Stimulated activated CD8-positive, alpha-beta memory T cell treated with anti-CD3 and anti-CD28 coated beads, Interleukin-12 subunit alpha, Interleukin-12 subunit beta, amount 100 ng/mL, for 4 hours (primary cell): ENCODE measurements around the gene RBM39.
A peak's percentile ranks its signal among the peaks of the same experiment; 100 is the strongest.

Experiments used
- DNase-seq: peaks from one replicate; pipeline ENCODE4 v3.0.0-alpha.2; 2020; ENCODE audit warnings: low read depth

The RBM39 gene

GRCh38 chr20:35674921-35675320 lies 67.1 kb downstream of the RBM39 start:
- DNase-seq, result no peak

DNA sequence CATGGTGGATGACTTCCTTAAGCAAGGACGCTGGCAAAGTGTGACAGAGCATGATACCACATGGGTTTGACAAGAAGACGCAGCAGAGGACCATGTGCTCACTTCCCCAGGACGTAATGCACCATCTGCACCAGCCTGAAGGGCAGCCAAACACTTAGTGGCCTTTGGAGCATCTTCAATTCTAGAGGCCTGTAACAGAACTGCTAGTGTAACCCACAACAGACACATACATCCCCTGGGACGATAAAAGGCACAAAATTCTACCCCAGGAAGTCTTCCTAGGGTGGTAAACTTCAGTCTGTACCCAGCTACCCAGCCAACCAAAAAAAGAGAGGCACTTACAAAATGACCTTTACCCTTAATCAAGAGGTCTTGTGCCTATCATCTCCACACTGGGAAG lies 68.2 kb downstream of the RBM39 start:
- DNase-seq, result no peak

DNA sequence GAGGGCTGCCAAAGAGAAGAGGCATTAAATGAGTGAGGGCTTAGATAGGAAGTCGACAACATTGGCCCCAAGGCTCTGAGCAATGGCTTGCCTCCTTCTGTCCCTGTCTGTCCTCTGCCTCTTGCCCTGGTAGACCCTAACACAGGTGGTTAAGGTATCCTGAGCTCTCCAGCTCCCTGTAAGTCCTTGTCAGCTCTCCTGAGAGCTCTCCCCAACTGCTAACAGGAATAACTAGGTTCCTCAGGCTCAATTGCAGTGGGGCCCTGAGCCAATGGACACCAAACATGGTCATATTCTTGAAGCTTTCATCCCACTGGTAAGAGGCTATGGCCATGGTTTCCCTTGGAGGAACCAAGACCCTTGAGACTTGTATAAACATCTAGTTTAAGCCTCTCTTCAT lies 72.4 kb downstream of the RBM39 start:
- no peak for DNase-seq

- no peak for DNase-seq
Observed at GRCh38 chr20:35669221-35669620, 72.8 kb downstream of the RBM39 start.

DNA sequence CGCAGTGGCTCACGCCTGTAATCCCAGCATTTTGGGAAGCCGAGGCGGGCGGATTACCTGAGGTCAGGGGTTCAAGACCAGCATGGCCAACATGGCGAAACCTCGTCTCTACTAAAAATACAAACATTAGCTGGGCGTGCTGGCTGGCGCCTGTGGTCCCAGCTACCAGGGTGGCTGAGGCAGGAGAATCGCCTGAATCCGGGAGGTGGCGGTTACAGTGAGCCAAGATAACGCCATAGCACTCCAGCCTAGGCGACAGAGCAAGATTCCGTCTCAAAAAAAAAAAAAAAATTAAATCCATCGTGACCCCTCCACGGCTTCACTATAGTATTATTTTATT lies 76.1 kb downstream of the RBM39 start:
- no peak for DNase-seq

DNA sequence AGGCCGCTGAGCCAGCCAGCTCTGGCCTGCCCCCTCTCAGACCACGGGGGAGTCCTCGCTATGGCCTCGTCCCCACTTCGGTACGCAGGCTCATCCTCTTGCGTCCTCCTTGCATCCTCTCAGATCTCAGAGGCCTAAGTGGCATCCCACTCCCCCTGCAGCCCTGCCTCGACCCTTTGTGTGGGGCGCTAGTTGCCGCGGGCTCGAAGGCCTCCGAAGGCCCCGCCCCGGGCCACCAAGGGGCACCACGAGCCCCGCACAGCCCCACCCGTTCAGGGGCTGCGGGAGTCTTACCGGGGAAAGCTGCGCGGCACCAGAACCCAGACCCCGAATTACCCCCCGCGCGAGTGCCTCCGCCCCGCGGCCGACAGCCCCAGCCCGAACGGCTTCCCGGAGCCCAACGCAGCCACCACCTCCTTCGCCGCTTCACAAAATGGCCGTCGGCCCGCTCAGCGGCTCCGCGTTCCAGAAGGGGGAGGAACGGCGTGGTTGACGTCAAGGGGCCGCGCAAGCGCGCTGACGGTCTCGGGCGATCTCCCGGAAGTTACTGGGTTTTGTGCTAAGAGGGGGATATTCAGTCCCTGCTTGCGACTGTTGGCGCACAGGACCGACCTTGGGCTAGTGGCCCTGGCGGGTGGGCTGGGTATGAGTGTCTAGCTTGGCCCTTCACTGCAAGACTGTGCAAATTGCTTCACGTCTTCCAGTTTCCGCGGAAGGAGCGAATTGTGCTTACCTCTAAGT lies 77.4 kb downstream of the RBM39 start, which contains the start of the genes CPNE1 and RBM12:
CPNE1 (minus strand) TSS at position 435 of the 741 bp plus-strand sequence. CDS start 31,977 bp downstream, outside the sequence.
RBM12 (minus strand) TSS at position 435 of the 741 bp plus-strand sequence. CDS start 9,578 bp downstream, outside the sequence.
- peak; percentile 89 for DNase-seq

DNA sequence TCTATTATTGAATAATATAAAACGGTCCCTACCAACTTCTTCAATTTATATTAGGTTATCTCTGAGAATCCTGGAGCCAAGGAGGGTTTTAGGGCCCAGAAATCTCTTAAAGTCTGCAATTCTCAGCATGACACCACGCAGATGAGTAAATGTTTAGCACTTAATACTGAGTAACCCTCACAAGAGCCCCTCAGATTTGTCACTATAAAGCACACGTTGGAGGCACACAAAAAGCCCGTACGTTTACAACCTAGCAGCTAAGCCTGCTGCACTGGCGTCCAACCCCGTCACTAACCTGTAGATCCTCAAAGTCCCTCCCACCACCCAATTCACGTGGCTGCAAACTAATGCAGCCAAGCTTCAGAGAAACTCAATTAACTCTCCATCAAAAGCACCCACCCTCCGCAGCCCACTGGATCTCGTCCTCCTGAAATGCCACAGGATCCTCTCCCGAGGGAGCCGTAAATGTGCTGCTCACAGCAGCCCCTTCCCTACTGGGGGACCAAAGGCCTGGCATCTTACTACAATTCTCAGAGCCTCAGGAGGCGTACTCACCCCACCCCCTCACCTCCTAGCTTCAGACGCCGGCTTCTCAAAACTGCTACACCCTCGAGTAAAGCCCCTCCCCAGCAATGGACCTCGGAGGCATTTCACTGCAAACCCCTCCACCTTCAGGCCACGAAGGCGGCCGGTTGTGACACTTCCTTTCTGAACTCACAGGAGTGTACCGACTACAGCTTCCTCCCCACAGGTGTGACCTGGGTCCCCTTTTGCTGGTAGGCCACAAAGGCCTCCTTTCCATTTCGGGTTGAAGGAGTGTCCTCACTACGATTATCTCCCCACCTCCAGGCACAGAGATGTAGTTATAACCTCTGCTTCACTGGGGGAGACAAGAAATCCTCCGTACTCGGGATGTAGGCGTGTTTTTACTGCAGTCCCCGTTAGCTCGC lies 78.3 kb downstream of the RBM39 start:
- peak; percentile 29 for DNase-seq

GRCh38 chr20:35662551-35662950 lies 79.5 kb downstream of the RBM39 start:
- no peak for DNase-seq

- no peak for DNase-seq
Observed at GRCh38 chr20:35661908-35662307, 80.2 kb downstream of the RBM39 start.

- no peak for DNase-seq
Observed at GRCh38 chr20:35661053-35661452, 81.0 kb downstream of the RBM39 start.

DNA sequence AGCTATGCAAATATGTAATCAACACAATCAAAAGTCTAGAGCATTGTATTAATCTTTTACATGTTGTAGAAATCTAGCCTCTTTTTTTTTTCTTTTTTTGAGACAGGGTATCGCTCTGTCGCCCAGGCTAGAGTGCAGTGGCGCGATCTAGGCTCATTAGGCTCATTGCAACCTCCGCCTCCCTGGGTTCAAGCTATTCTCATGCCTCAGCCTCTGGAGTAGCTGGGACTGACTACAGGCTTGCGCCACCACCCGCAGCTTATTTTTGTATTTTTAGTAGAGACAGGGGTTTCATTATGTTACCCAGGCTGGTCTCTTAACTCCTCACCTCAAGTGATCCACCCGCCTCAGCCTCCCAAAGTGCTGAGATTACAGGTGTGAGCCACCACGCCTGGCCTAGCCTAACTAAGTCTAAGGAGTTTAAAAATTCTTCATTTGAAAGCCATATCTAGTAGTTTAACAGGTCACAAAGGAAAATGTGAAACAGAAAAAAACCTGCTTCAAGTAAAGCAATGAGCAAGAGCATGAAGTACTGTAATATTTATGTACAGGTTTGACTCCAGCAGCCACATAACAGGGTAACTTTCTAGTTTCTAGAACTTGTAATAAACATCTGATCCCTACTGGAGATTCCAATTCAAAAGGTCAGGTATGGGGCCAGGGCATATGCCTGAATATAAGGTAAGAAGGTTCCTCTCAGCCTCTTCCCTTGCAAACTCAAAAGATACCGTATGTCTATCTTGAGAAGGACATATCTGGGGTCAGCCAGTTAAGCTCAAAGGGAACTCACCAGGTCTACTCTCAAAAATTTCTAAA lies 81.7 kb downstream of the RBM39 start:
- DNase-seq, result no peak

DNA sequence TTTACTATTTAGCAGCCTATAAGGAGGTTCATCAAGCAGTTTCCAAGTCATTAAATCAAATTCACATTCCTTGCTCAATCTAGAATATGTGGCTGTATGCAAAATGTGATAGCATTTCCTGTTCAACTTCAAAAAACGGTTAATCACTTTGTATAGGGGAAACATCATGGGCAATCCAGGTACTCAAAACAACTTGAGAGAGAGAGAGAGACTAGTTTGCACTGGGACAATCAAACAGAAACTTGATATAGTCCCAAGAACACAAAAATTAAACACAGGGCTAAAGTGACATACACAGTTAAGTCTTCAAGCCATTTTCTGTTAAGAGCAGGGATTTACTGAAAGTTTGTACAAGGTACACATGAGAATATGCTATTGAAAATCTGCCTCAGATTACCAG lies 84.8 kb downstream of the RBM39 start:
- no peak for DNase-seq

- DNase-seq, result no peak
Observed at GRCh38 chr20:35654415-35654814, 87.6 kb downstream of the RBM39 start.

DNA sequence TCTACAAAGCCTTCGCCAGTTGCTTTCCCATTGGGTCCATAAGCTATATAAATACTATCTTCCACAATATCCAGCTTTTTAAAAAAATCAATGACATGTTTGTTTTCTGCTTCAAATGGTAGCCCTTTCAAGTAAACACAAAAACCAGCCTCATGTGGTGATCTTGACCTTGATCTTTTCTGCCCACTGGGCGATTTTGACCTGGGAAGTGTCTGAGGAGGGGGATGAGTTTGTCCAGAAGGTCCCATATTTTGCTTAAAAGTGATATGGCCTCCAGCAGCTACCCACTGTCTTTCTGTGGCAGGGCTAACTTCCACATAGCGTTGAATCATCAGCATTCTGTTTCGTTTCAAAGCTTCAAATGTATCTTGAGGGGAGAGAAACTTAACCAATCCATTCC lies 88.2 kb downstream of the RBM39 start:
- DNase-seq, result no peak
